Muscle of leg (tissue), 11 donors: ENCODE data around the gene ERICH6B. TPM values are rescaled to one million over a fixed set of nuclear protein-coding genes. Genes with fewer than 3 reads are reported as not detected.

Source experiments
- DNase-seq: peaks from one replicate; pipeline ENCODE4 v3.0.0; 2013
- H3K27ac ChIP-seq: one replicate; pipeline ENCODE4 v1.5.1; 2013; ENCODE audit warnings: mild to moderate bottlenecking, low read length, control low read depth
- H3K27me3 ChIP-seq: one replicate; pipeline ENCODE4 v1.6.1; 2013; ENCODE audit warnings: low read length; ENCODE audit not compliant: control insufficient read depth, insufficient read depth
- H3K36me3 ChIP-seq: one replicate; pipeline ENCODE4 v1.6.1; 2013; ENCODE audit warnings: low read length; ENCODE audit not compliant: control insufficient read depth, insufficient read depth
- H3K4me1 ChIP-seq: one replicate; pipeline ENCODE4 v1.6.1; 2013; ENCODE audit warnings: low read length; ENCODE audit not compliant: control insufficient read depth, insufficient read depth
- H3K4me3 ChIP-seq: one replicate; pipeline ENCODE4 v1.5.1; 2013; ENCODE audit warnings: low read length, control low read depth
- H3K9me3 ChIP-seq: replicated peaks from 2 replicates; pipeline ENCODE4 v1.6.1; 2013; ENCODE audit warnings: low read depth, low read length; ENCODE audit not compliant: control insufficient read depth
- WGBS: methylation state at CpG from one replicate; pipeline ENCODE4 v1.1.5; 2013; ENCODE audit warnings: missing lambda C conversion rate; ENCODE audit not compliant: insufficient coverage; 5-methylcytosine and 5-hydroxymethylcytosine counted together
- polyA plus RNA-seq, 8 donors: library from polyadenylated mRNA; unstranded; fragments of 120-200 nt; gene quantifications; one replicate each; pipeline versions ENCODE4 v1.2.1 to v1.2.3, GENCODE V29; 2013; ENCODE audit warnings: inconsistent platforms in 1 of 8, low replicate concordance in 1 of 8; ENCODE audit not compliant: insufficient read length in 8 of 8, insufficient read depth in 1 of 8
- total RNA-seq: library from RNA; stranded (reverse); fragments of 120-200 nt; gene quantifications from one replicate; pipeline ENCODE4 v1.2.4, GENCODE V29; 2013

ERICH6B gene
- total and polyA plus RNA-seq, 9 donors, result 0.35 to 2.4 (median 0.76) TPM; not detected in 1

DNA sequence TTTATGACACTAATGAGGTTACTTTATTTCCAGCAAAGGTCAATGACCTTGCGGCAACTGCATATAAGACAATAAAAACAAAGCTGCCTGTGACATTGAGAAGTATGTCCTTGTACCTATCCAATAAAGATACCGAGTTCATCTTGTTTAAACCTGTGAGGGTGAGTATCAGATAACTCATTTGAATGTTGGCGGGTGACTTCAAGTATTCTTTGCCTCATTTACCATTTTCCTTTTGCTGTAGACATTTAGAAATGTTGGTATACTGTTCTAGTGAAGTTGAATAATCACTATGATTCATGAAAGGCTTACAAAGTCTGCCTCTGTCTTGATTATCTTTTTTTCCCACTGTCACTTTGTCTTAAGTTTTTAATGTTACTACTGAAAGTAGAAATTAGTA, 85.8 kb downstream of the ERICH6B start:
- Histone ChIP-seq H3K36me3 (peaks cover 35% of the 10 kb centered on the region), H3K9me3 (no peaks in the 10 kb centered on the region), H3K4me3 (no peak overlapping the region), H3K27me3 (no peaks in the 10 kb centered on the region), H3K27ac (no peak overlapping the region), H3K4me1 (no peaks in the 10 kb centered on the region)
- no CpG with 5 or more reads among the region's 3 CpGs for WGBS
- DNase-seq, result no peak

DNA sequence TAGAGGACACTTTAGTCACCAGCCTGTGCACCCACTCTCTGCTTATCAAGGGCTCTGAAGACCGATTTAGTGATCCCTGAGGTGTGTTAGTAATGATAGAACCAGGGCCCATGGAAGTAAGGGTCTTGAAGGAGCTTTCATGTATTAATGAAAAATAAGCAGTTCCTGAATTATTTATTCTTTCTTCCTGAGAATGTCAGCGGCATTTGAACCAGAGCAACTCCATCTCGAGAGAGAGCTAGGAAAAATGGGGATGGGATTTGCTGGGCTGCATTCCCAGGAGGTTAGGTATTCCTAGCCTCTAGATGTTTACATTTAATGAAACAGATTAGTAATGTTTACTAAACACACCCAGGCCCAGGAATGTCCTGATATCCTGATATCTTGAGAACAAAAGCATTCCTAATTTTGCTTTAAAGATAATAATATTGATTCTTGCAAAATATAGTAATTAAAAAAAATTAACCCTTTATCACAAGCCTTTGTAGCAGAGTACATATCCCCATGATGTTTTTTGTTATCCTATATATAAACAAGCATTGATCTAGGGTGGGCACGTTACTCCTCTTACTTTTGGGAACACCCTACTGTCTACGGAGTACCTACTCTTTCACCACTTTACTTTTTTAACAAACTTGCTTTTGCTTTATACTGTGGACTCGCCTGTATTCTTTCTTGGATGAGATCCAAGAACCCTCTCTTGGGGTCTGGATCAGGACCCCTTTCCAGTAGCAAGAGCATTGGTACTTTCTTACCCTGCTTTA, 87.7 kb downstream of the ERICH6B start:
- WGBS, result 86% methylated on average over 1 of the region's 6 CpGs
- no peak overlapping the region for H3K27ac ChIP-seq
- peaks cover 23% of the 10 kb centered on the region for H3K36me3 ChIP-seq
- H3K4me1 ChIP-seq, result no peaks in the 10 kb centered on the region
- H3K27me3 ChIP-seq, result no peaks in the 10 kb centered on the region
- DNase-seq, result no peak
- H3K4me3 ChIP-seq, result no peak overlapping the region
- no peaks in the 10 kb centered on the region for H3K9me3 ChIP-seq

- Histone ChIP-seq H3K36me3 (peaks cover 20% of the 10 kb centered on the region), H3K4me1 (no peaks in the 10 kb centered on the region), H3K9me3 (no peaks in the 10 kb centered on the region), H3K27ac (no peak overlapping the region), H3K27me3 (no peaks in the 10 kb centered on the region), H3K4me3 (no peak overlapping the region)
- DNase-seq, result no peak
- WGBS, result 65% methylated on average over 1 of the region's 2 CpGs
Observed at GRCh38 chr13:45522571-45522970, 93.0 kb downstream of the ERICH6B start.

- H3K27me3 ChIP-seq, result no peaks in the 10 kb centered on the region
- peak; percentile 54 for DNase-seq
Observed at GRCh38 chr13:45521297-45521696, 94.2 kb downstream of the ERICH6B start.

DNA sequence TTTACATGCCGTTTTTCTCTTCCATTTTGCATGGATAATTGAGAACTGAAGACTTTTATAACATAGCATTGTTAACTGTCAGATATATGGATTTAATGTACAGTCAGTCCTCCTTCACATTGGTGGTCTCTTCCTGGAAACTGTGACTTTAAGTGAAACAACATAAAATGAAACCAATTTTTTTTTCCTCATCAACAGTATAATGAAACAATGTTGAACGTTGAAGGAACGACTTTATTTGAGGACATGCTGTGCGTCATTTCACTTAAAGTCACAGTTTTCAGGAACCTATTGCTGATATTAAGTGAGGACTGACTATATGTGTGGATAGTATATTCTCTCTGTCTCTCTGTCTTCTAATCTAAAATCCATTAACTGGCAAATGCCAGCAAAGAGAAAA, 96.0 kb downstream of the ERICH6B start:
- WGBS, result no CpG with 5 or more reads among the region's 4 CpGs
- Histone ChIP-seq H3K27ac (no peak overlapping the region), H3K27me3 (no peaks in the 10 kb centered on the region), H3K4me1 (no peaks in the 10 kb centered on the region), H3K36me3 (peaks cover 22% of the 10 kb centered on the region), H3K9me3 (no peaks in the 10 kb centered on the region), H3K4me3 (no peak overlapping the region)
- no peak for DNase-seq

More at GRCh38 chr13:45521297-45521696, 94.2 kb downstream of the ERICH6B start:
- no peak overlapping the region for H3K4me3 ChIP-seq
- H3K27ac ChIP-seq, result no peak overlapping the region
- no peaks in the 10 kb centered on the region for H3K9me3 ChIP-seq
- peaks cover 23% of the 10 kb centered on the region for H3K36me3 ChIP-seq
- no peaks in the 10 kb centered on the region for H3K4me1 ChIP-seq
- WGBS, result 100% methylated on average over 1 of the region's 4 CpGs

GRCh38 chr13:45518525-45519245, 96.9 kb downstream of the ERICH6B start:
- peaks cover 22% of the 10 kb centered on the region for H3K36me3 ChIP-seq
- no CpG with 5 or more reads among the region's 4 CpGs for WGBS
- H3K4me1 ChIP-seq, result no peaks in the 10 kb centered on the region

DNA sequence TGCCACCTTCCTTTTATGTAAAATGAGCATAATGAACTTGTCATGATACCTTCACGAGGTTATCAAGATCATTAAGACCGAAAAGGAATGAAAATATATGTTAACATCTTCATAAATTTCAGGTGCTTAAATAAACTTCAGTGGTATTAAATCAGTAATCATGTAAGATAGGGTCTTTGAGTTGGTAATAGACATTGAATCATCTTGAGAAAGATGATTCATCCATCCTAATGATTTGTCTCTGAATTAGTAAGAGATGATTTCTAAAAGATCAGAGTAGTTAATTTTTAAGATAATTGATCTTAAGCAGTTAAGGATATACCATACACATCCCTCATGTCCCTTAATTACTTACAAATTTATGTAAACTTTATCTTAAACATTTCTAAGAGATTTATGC, 98.8 kb downstream of the ERICH6B start:
- H3K4me1 ChIP-seq, result no peaks in the 10 kb centered on the region
- H3K36me3 ChIP-seq, result peaks cover 31% of the 10 kb centered on the region
- H3K27me3 ChIP-seq, result no peaks in the 10 kb centered on the region
- no peak for DNase-seq
- H3K4me3 ChIP-seq, result no peak overlapping the region
- H3K27ac ChIP-seq, result no peak overlapping the region
- H3K9me3 ChIP-seq, result no peaks in the 10 kb centered on the region
- no CpG with 5 or more reads among the region's 2 CpGs for WGBS

More at GRCh38 chr13:45518525-45519245, 96.9 kb downstream of the ERICH6B start:
- Histone ChIP-seq H3K27ac (no peak overlapping the region), H3K27me3 (no peaks in the 10 kb centered on the region), H3K4me3 (no peak overlapping the region), H3K9me3 (no peaks in the 10 kb centered on the region)
- DNase-seq, result peak; percentile 27

DNA sequence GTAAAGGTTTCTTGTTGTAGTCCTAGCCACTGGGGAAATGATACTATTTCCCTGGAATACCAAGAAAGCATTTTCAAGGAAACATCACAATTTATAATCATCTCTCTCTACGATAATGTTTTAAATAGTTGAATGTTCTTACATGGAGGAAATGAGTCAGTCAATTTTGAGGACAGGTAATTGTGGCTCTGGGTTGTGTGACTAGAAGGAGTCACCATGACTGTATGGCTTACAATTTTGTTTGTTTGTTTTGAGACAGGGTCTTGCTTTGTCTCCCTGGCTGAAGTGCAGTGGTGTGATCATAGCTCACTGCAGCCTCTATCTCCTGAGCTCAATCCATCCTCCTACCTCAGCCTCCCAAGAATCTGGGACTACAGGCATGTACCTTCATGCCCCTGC, 103.4 kb downstream of the ERICH6B start:
- peaks cover 18% of the 10 kb centered on the region for H3K36me3 ChIP-seq
- no peak overlapping the region for H3K27ac ChIP-seq
- no peaks in the 10 kb centered on the region for H3K27me3 ChIP-seq
- WGBS, result no CpG with 5 or more reads among the region's 1 CpG
- no peaks in the 10 kb centered on the region for H3K4me1 ChIP-seq
- DNase-seq, result no peak
- H3K4me3 ChIP-seq, result no peak overlapping the region
- H3K9me3 ChIP-seq, result no peaks in the 10 kb centered on the region

DNA sequence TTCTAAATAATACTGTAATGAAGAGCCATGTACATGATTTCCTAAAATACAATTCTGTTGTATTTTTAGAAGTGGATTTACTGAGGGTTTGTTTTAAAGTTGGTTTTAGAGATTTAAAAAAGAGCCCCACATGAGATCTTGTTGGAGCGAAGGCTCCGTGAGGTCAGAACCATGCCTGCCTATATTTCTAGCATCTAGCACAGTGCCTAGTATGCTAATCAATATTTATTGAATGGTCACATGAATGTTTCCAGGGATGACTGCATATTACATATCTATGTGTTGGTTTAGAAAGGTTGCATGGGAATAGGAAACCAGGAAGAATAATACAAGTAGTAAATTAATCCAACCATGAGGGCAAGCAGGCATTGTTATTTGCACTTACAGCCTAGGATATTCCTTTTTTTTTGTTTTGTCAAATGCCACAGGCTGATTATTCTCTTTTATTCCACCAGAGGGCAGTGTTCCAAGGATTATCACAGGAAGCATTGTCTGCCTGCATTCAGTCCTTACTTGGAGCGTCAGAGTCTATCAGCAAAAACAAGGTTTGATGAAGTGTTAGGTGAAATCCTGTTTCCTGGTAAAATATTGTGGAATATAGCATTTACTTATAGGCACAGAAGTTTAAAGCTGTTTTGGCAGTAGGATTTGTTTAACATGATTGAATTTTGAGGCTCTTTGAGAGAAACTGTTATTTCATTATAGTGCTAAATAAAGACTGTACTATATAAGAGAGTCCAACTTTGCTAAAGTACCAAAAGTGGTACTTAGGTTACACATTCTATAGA, 104.0 kb downstream of the ERICH6B start:
- peak; percentile 80 for DNase-seq
- Histone ChIP-seq H3K27ac (no peak overlapping the region), H3K4me1 (no peaks in the 10 kb centered on the region), H3K27me3 (no peaks in the 10 kb centered on the region), H3K36me3 (peaks cover 22% of the 10 kb centered on the region), H3K4me3 (no peak overlapping the region), H3K9me3 (no peaks in the 10 kb centered on the region)
- no CpG with 5 or more reads among the region's 3 CpGs for WGBS

DNA sequence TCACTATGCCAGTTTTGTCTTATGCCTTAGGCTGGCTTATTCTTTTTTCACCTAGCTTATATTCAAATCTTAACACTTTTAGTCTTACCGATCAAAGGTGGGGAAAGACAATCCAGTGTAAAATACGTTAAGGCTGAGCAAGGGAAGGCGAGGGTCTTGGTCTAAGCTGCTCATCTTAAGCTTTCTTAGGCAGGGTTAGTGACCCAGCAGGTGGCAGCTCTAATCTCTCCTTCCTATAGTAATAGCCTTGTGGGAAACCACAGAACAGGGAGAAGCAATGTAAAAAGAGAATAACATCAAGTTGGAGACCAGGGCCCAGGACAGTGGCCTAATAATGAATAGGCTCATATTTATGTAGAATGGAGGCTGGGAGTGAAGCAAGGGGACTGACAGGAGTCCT, 104.9 kb downstream of the ERICH6B start:
- no peak overlapping the region for H3K27ac ChIP-seq
- no peak for DNase-seq
- H3K9me3 ChIP-seq, result no peaks in the 10 kb centered on the region
- no peak overlapping the region for H3K4me3 ChIP-seq
- H3K36me3 ChIP-seq, result peaks cover 25% of the 10 kb centered on the region
- no CpG with 5 or more reads among the region's 3 CpGs for WGBS
- no peaks in the 10 kb centered on the region for H3K4me1 ChIP-seq
- H3K27me3 ChIP-seq, result no peaks in the 10 kb centered on the region
